Right lobe of liver (tissue), 6 donors: Measurements from ENCODE around the gene BMPR2. TPM values are rescaled to one million over a fixed set of nuclear protein-coding genes. Genes with fewer than 3 reads are reported as not detected.
"Not testable (repeated sequence)": the region's sequence is repeated elsewhere in the genome, so short reads cannot be mapped to it uniquely, and the experiment has no call there.

Experiments used
- ATAC-seq, 4 donors: fragments of 200-7000 bp; cut with Tn5 transposase; one replicate each; pipeline ENCODE4 v1.9.1; 2020; ENCODE audit warnings: mild to moderate bottlenecking in 4 of 4, moderate library complexity in 4 of 4
- DNase-seq, 3 donors: peaks; one replicate each; pipeline ENCODE4 v3.0.0-alpha.2; 2020
- H3K27ac ChIP-seq, 3 donors: fragments of 200-600 bp; one replicate each; pipeline ENCODE4 v1.8.0; 2022
- H3K27me3 ChIP-seq, 2 donors: fragments of 200-600 bp; one replicate each; pipeline ENCODE4 v1.8.0; 2022
- H3K36me3 ChIP-seq, 4 donors: fragments of 200-600 bp; sonication (generic) in 1 of 4; one replicate each; pipeline versions ENCODE4 v1.5.1 to v1.8.0; 2017 to 2022; ENCODE audit warnings: control low read depth in 1 of 4
- H3K4me1 ChIP-seq, 4 donors: fragments of 200-600 bp; sonication (generic) in 1 of 4; one replicate each; pipeline versions ENCODE4 v1.5.1 to v1.8.0; 2017 to 2022; ENCODE audit warnings: control low read depth in 1 of 4
- H3K4me3 ChIP-seq, 3 donors: fragments of 200-600 bp; one replicate each; pipeline ENCODE4 v1.8.0; 2022
- H3K9me3 ChIP-seq, 4 donors: fragments of 200-600 bp; sonication (generic) in 1 of 4; one replicate each; pipeline versions ENCODE4 v1.5.1 to v1.8.0; 2017 to 2022; ENCODE audit warnings: control low read depth in 1 of 4
- POLR2A ChIP-seq: fragments of 450-650 bp; IDR thresholded peaks from one replicate; pipeline ENCODE4 v1.6.1; 2017; ENCODE audit warnings: antibody characterized with exemption, mild to moderate bottlenecking
- WGBS: methylation state at CpG from one replicate; pipeline ENCODE4 v1.1.6; 2018; ENCODE audit warnings: low coverage, low lambda C conversion rate; ENCODE audit not compliant: insufficient coverage; ENCODE audit errors: missing lambda C conversion rate; 5-methylcytosine and 5-hydroxymethylcytosine counted together
- intact Hi-C, 2 donors: fragments of 100-400 bp; cut with DNase I; formaldehyde crosslinking; loops; one replicate each; pipeline versions ENCODE4 v1.11.2 to v1.14.1; 2022
- total RNA-seq, 6 experiments: library from RNA; depleted of rRNA in 2 of 6; stranded (reverse); fragments of >200 nt in 2 of 6; fragmentation: NEBNext Ultra II Directional in 3 of 6; extraction: Animal tissue kit (Norgen Biotek cat#: 25700) in 3 of 6; gene quantifications; one replicate each; pipeline versions ENCODE4 v1.1.0 to v1.2.4, GENCODE V29; 2016 to 2023
- TF ChIP-seq, protein P1 (sequence below), 4 donors: fragments of 200-600 bp in 3 of 4; fragments of 450-650 bp in 1 of 4; IDR thresholded peaks; one replicate each; pipeline versions ENCODE4 v1.5.1 to v1.8.0; 2016 to 2022; ENCODE audit warnings: antibody characterized with exemption in 4 of 4, mild to moderate bottlenecking in 2 of 4
- donor health status: DM: no; HTN: yes; CAD: no.
- donor health status: DM: no; HTN: no; CAD: no.
- donor health status: DM: no; HTN: no; CAD: no.
- donor health status: DM: no; HTN: yes; CAD: no.
- donor health status: DM: no; HTN: yes; CAD: no.

The BMPR2 gene
- total RNA-seq, 6 experiments from 2014 or later, result 14.6 to 25.2 (median 18.7) TPM

DNA sequence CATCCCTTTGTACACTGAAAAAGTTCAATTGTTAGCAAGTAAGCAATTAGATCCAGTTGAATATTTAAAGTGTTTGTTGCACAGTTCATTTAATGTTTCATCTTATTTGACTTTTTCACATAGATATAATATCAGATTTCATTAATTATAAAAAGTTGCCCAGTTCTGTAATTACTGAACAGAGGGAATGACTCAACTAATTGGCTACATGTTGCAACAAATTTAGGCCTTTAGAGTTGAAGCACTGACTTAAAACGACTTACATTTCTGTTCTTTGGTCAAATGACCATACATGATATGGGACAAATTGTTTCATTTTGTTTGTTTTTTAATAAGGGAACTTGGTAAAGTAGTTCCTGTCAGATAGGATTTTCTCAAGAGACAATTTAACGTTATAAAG lies 190.2 kb downstream of the BMPR2 start:
- Histone ChIP-seq H3K4me3 (no peak overlapping the region), H3K27me3 (no peaks in the 10 kb centered on the region), H3K9me3 (no peaks in the 10 kb centered on the region), H3K27ac (no peak overlapping the region), H3K36me3 (no peaks in the 10 kb centered on the region), H3K4me1 (no peaks in the 10 kb centered on the region)
- intact Hi-C loops, result no loop called here
- DNase-seq (no peak), ATAC-seq (no peak)
- WGBS, result 55% methylated on average over 2 of the region's 2 CpGs
- no peak for TF ChIP-seq POLR2A
- TF ChIP-seq, protein P1, sequence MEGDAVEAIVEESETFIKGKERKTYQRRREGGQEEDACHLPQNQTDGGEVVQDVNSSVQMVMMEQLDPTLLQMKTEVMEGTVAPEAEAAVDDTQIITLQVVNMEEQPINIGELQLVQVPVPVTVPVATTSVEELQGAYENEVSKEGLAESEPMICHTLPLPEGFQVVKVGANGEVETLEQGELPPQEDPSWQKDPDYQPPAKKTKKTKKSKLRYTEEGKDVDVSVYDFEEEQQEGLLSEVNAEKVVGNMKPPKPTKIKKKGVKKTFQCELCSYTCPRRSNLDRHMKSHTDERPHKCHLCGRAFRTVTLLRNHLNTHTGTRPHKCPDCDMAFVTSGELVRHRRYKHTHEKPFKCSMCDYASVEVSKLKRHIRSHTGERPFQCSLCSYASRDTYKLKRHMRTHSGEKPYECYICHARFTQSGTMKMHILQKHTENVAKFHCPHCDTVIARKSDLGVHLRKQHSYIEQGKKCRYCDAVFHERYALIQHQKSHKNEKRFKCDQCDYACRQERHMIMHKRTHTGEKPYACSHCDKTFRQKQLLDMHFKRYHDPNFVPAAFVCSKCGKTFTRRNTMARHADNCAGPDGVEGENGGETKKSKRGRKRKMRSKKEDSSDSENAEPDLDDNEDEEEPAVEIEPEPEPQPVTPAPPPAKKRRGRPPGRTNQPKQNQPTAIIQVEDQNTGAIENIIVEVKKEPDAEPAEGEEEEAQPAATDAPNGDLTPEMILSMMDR (IDR thresholded peaks at IDR 0.05), result no peak

DNA sequence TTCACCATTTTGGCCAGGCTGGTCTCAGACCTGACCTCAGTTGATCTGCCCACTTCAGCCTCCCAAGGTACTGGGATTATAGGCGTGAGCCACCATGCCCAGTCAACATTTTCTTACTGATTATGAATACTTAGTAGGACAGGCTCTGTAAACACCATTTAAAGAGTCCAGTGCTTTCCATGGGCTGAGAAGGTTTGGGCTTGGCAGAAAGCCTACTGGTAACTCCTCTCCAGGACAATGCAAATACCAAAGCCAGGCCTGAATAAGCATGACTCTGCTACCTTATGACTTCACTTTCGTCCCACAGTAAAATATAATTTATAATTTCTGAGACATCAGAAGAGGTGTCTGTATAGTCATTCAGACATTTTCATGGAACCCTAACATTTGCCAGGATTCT lies 198.4 kb downstream of the BMPR2 start:
- H3K27me3 ChIP-seq, result no peaks in the 10 kb centered on the region
- no peaks in the 10 kb centered on the region for H3K4me1 ChIP-seq
- H3K27ac ChIP-seq, result no peak overlapping the region
- WGBS, result 77% methylated on average over 2 of the region's 2 CpGs
- no peak overlapping the region for H3K4me3 ChIP-seq
- no peaks in the 10 kb centered on the region for H3K9me3 ChIP-seq
- intact Hi-C loops, result no loop called here
- no peaks in the 10 kb centered on the region for H3K36me3 ChIP-seq
- TF ChIP-seq, protein P1 (IDR thresholded peaks at IDR 0.05), result no peak
- TF ChIP-seq POLR2A, result no peak
- DNase-seq, result no peak
- ATAC-seq, result peak in 1 of 4 donors; percentile 42

DNA sequence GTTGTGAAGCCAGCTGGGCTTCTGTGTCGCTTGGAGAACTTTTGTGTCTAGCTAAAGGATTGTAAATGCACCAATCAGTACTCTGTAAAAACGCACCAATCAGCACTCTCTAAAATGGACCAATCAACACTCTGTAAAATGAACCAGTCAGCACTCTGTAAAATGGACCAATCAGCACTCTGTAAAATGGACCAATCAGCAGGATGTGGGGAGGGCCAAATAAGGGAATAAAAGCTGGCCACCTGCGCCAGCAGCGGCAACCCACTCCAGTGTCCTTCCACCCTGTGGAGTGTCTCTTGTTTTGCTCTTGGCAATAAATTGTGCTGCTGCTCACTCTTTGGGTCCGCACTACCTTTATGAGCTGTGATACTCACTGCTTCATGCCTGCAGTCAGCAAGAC lies 199.1 kb downstream of the BMPR2 start:
- H3K9me3 ChIP-seq, DNase-seq, intact Hi-C loops, H3K36me3 ChIP-seq, H3K27me3 ChIP-seq, ATAC-seq, H3K4me1 ChIP-seq, H3K27ac ChIP-seq, H3K4me3 ChIP-seq: not testable (repeated sequence)
- WGBS, result 88% methylated on average over 2 of the region's 5 CpGs

DNA sequence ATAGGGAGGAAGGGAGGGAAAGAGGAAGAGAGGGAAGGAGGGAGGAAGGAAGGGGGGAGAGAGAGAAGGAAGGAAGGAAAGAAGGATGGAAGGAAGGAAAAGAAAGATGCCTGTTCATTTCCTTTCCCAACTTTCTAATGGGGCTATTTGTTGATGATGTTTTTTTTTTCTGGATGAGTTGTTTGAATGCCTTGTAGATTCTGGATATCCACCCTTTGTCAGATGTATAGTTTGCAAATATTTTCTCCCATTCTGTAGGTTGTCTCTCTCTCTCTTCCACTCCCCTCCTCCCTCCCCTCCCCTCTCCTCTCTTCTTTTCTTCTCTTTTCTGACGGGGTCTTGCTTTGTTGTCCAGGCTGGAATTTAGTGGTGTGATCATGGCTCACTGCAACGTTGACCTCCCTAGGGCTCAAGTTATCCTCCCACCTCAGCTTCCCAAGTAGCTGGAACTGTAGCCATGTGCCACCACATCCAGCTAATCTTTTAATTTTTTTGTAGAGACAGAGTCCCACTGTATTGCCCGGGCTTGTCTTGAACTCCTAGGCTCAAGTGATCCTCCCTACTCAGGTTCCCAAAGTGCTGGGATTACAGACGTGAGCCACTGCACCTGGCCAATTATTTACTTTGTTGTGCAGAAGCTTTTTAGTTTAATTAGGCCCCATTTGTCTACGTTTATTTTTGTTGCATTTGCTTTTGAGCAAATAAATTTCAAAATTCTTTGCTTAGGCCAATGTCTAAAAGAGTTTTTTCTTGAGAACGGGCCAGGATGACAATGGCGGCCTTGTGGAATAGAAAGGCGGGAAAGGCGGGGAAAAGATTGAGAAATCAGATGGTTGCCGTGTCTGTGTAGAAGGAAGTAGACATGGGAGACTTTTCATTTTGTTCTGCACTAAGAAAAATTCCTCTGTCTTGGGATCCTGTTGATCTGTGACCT lies 201.4 kb downstream of the BMPR2 start:
- no peaks in the 10 kb centered on the region for H3K4me1 ChIP-seq
- intact Hi-C loops, result no loop called here
- WGBS, result 63% methylated on average over 10 of the region's 10 CpGs

DNA sequence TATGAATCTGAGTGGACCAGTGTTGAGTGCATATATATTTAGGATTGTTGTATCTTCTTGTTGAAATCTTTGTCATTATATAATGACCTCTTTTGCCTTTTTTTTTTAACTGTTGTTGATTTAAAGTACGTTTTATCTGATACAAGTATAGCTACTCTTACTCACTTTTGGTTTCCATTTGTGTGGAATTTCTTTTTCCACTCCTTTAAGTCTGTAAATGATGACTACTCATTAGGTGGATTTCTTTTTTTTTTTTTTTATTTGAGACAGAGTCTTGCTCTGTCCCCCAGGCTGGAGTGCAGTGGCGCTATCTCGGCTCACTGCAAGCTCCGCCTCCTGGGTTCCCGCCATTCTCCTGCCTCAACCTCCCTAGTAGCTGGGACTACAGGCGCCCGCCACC lies 206.7 kb downstream of the BMPR2 start:
- H3K4me3 ChIP-seq, ATAC-seq, H3K4me1 ChIP-seq, intact Hi-C loops, H3K36me3 ChIP-seq, H3K9me3 ChIP-seq, DNase-seq, H3K27ac ChIP-seq, H3K27me3 ChIP-seq: not testable (repeated sequence)
- 86% methylated on average over 7 of the region's 7 CpGs for WGBS

More for the DNA sequence above, 201.4 kb downstream of the BMPR2 start:
- no peaks in the 10 kb centered on the region for H3K27me3 ChIP-seq
- H3K4me3 ChIP-seq, result no peak overlapping the region
- no peak overlapping the region for H3K27ac ChIP-seq
- no peak for ATAC-seq
- H3K9me3 ChIP-seq, result no peaks in the 10 kb centered on the region
- H3K36me3 ChIP-seq, result no peaks in the 10 kb centered on the region
- TF ChIP-seq POLR2A, result no peak
- TF ChIP-seq, protein P1 (IDR thresholded peaks at IDR 0.05), result no peak
- DNase-seq, result no peak
